Breast epithelium (tissue), 4 donors: ENCODE measurements around the gene SPINK8. TPM values are rescaled to one million over a fixed set of nuclear protein-coding genes. Genes with fewer than 3 reads are reported as not detected.
"Not testable (repeated sequence)": the region's sequence is repeated elsewhere in the genome, so short reads cannot be mapped to it uniquely, and the experiment has no call there.

Experiments used
- DNase-seq, 2 donors: peaks; one replicate each; pipeline ENCODE4 v3.0.0-alpha.2; 2019; ENCODE audit warnings: low spot score in 2 of 2
- H3K27ac ChIP-seq, 2 donors: fragments of 200-600 bp; sonication (generic) in 1 of 2; one replicate each; pipeline ENCODE4 v1.5.1; 2016 to 2019; ENCODE audit warnings: mild to moderate bottlenecking in 1 of 2
- H3K27me3 ChIP-seq, 2 donors: fragments of 200-600 bp; sonication (generic) in 1 of 2; one replicate each; pipeline versions ENCODE4 v1.5.1 to v1.6.0; 2017 to 2019; ENCODE audit warnings: control low read depth in 1 of 2, mild to moderate bottlenecking in 1 of 2
- H3K36me3 ChIP-seq: fragments of 200-600 bp; one replicate; pipeline ENCODE4 v1.5.1; 2019
- H3K4me1 ChIP-seq, 2 donors: fragments of 200-600 bp; sonication (generic); one replicate each; pipeline ENCODE4 v1.5.1; 2016 to 2019; ENCODE audit warnings: control low read depth in 1 of 2
- H3K4me3 ChIP-seq, 3 donors: fragments of 200-600 bp; sonication (generic); 1 replicate in 2 of 3; 2 replicates in 1 of 3; pipeline ENCODE4 v1.5.1; 2016 to 2019; ENCODE audit warnings: mild to moderate bottlenecking in 3 of 3, moderate library complexity in 2 of 3
- H3K9me3 ChIP-seq, 2 donors: fragments of 200-600 bp; sonication (generic) in 1 of 2; one replicate each; pipeline ENCODE4 v1.5.1; 2016 to 2019; ENCODE audit warnings: control low read depth in 1 of 2
- POLR2A ChIP-seq: fragments of 450-650 bp; IDR thresholded peaks from one replicate; pipeline ENCODE4 v1.6.1; 2016; ENCODE audit warnings: antibody characterized with exemption, mild to moderate bottlenecking, moderate library complexity
- POLR2AphosphoS5 ChIP-seq, 3 donors: sonication (generic); formaldehyde crosslinking; IDR thresholded peaks; one replicate each; pipeline ENCODE4 v1.6.1; 2017; ENCODE audit warnings: antibody characterized with exemption in 3 of 3
- intact Hi-C: fragments of 100-400 bp; cut with DNase I; formaldehyde crosslinking; loops from one replicate; pipeline ENCODE4 v1.15.1; 2023; ENCODE audit warnings: low total_unique reads
- total RNA-seq, 3 donors: library from RNA; depleted of rRNA; stranded (reverse); fragments of >200 nt; gene quantifications; one replicate each; pipeline ENCODE4 v1.1.0, GENCODE V29; 2016
- TF ChIP-seq, protein P1 (sequence below), 3 donors: fragments of 450-650 bp; IDR thresholded peaks; one replicate each; pipeline ENCODE4 v1.5.1; 2016 to 2017; ENCODE audit warnings: antibody characterized with exemption in 3 of 3, mild to moderate bottlenecking in 3 of 3, moderate library complexity in 3 of 3

The SPINK8 gene
- total RNA-seq, 3 donors from 2014 or later: not detected

DNA sequence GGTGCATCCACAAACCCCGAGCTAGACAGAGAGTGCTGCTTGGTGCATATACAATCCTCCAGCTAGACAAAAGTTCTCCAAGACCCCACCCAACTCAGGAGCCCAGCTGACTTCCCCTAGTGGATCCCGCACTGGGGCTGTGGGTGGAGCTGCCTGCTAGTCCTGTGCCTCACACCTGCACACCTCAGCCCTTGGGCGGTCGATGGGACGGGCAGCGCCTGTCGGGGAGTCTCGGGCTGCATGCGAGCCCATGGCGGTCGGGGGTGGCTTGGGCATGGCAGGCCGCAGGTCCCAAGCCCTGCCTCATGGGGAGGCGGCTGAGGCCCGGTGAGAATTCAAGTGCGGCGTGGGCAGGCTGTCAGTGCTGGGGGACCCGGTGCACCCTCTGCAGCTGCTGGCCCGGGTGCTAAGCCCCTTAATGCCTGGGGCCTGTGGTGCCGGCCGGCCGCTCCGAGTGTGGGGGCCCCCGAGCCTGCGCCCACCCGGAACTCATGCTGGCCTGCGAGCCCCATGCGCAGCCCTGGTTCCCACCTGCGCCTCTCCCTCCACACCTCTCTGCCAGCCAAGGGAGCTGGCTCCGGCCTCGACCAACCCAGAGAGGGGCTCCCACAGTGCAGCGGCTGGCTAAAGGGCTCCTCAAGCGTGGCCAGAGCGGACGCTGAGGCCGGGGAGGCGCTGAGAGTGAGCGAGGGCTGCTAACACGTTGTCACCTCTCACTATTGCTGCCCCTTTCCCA lies 61.5 kb downstream of the SPINK8 start:
- Histone ChIP-seq H3K27me3 (no peaks in the 10 kb centered on the region), H3K9me3 (no peaks in the 10 kb centered on the region), H3K36me3 (no peaks in the 10 kb centered on the region), H3K4me1 (peaks cover 0 to 6% of the 10 kb centered on the region in 2 donors), H3K4me3 (no peak overlapping the region), H3K27ac (no peak overlapping the region)
- TF ChIP-seq POLR2A: no peak
- TF ChIP-seq, protein P1, sequence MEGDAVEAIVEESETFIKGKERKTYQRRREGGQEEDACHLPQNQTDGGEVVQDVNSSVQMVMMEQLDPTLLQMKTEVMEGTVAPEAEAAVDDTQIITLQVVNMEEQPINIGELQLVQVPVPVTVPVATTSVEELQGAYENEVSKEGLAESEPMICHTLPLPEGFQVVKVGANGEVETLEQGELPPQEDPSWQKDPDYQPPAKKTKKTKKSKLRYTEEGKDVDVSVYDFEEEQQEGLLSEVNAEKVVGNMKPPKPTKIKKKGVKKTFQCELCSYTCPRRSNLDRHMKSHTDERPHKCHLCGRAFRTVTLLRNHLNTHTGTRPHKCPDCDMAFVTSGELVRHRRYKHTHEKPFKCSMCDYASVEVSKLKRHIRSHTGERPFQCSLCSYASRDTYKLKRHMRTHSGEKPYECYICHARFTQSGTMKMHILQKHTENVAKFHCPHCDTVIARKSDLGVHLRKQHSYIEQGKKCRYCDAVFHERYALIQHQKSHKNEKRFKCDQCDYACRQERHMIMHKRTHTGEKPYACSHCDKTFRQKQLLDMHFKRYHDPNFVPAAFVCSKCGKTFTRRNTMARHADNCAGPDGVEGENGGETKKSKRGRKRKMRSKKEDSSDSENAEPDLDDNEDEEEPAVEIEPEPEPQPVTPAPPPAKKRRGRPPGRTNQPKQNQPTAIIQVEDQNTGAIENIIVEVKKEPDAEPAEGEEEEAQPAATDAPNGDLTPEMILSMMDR (IDR thresholded peaks at IDR 0.05): no peak
- no peak for TF ChIP-seq POLR2AphosphoS5 (IDR thresholded peaks at IDR 0.05)
- DNase-seq: no peak
- intact Hi-C loops: loop anchor here (10.0 kb wide), 1 partner anchor 143 kb away; no protein-coding TSS in a partner anchor

DNA sequence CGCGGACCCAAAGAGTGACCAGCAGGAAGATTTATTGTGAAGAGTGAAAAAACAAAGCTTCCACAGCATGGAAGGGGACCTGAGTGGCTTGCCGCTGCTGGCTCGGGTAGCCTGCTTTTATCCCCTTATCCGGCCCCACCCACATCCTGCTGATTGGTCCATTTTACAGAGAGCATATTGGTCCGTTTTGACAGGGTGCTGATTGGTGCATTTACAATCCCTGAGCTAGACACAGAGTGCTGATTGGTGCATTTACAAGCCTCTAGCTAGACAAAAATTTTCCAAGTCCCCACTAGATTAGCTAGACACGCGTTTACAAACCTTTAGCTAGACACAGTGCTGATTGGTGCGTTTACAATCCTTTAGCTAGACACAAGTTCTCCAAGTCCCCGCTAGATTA lies 62.2 kb downstream of the SPINK8 start:
- H3K9me3 ChIP-seq, H3K27ac ChIP-seq, H3K36me3 ChIP-seq, H3K4me1 ChIP-seq, H3K27me3 ChIP-seq, DNase-seq, H3K4me3 ChIP-seq: not testable (repeated sequence)
- intact Hi-C loops: loop anchor here (10.0 kb wide), 1 partner anchor 144 kb away; no protein-coding TSS in a partner anchor

DNA sequence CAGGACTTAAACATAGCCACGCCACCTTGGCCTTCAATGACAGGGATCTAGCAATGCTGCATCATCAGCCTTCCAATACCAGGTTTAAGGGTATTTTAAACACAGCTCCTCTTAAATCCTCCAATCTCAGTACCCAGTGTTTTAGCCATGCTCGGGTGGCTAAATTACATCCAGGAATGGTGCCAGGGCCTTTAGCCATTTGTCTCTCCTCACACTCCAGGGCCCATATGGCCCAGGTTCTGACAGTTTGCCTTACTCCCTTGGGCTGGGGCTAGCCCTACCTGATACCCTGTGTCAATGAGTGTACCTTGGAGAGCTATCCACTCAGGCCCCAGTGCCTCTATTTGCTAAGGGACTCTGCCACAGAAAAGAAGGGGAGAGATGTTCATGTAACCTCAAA lies 63.2 kb downstream of the SPINK8 start:
- TF ChIP-seq POLR2A: no peak
- Histone ChIP-seq H3K27ac (peak overlapping the region in 1 of 2 donors; percentile 21), H3K4me3 (no peak overlapping the region), H3K9me3 (no peaks in the 10 kb centered on the region), H3K4me1 (peaks cover 0 to 6% of the 10 kb centered on the region in 2 donors), H3K36me3 (no peaks in the 10 kb centered on the region), H3K27me3 (no peaks in the 10 kb centered on the region)
- intact Hi-C loops: loop anchor here (10.0 kb wide), 1 partner anchor 144 kb away; no protein-coding TSS in a partner anchor
- no peak for DNase-seq

DNA sequence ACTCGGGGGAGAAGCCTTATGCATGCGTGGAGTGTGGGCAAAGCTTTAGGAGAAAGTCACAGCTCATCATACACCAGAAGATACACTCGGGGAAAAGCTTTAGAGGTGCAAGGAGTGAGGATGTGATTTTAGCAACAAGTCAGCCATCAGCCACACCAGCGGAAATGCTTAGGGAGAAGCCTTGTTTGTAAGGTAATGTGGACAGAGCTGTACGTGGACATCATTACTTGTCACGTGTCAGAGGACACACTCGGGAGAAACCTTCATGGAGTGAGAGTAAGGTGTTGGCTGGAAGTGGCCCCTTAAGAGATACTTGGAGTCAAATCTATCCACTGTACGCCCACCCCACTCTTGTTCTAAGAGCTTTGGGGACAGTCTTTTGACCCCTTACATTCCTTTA lies 63.9 kb downstream of the SPINK8 start:
- no peaks in the 10 kb centered on the region for H3K36me3 ChIP-seq
- DNase-seq: no peak
- H3K27ac ChIP-seq: peak overlapping the region; percentile 86 to 90
- H3K4me3 ChIP-seq: peak overlapping the region in 2 of 3 donors; percentile 24 to 51
- H3K9me3 ChIP-seq: no peaks in the 10 kb centered on the region
- no peaks in the 10 kb centered on the region for H3K27me3 ChIP-seq
- H3K4me1 ChIP-seq: peaks cover 0 to 6% of the 10 kb centered on the region in 2 donors
- intact Hi-C loops: no loop called here
- TF ChIP-seq, protein P1 (IDR thresholded peaks at IDR 0.05): no peak

DNA sequence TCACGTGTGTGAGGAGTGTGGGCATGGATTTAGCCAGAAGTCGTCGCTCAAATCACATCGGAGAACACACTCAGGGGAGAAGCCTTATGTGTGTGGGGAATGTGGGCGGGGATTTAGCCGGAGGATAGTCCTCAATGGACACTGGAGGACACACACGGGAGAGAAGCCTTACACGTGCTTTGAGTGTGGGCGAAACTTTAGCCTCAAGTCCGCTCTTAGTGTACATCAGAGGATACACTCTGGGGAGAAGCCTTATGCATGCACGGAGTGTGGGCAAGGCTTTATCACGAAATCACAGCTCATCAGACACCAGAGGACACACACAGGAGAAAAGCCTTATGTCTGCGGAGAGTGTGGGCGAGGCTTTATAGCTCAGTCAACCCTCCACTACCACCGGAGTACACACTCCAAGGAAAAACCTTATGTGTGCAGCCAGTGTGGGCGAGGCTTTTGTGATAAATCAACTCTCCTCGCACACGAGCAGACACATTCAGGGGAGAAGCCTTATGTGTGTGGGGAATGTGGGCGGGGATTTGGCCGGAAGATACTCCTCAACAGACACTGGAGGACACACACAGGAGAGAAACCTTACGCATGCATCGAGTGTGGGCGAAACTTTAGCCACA lies 64.4 kb downstream of the SPINK8 start:
- no peaks in the 10 kb centered on the region for H3K9me3 ChIP-seq
- H3K27me3 ChIP-seq: no peaks in the 10 kb centered on the region
- no peaks in the 10 kb centered on the region for H3K36me3 ChIP-seq
- H3K4me3 ChIP-seq: peak overlapping the region in 2 of 3 donors; percentile 24 to 51
- peak in 1 of 2 donors; percentile 51 for DNase-seq
- intact Hi-C loops: no loop called here
- peak overlapping the region; percentile 86 to 90 for H3K27ac ChIP-seq
- peaks cover 0 to 6% of the 10 kb centered on the region in 2 donors for H3K4me1 ChIP-seq
- no peak for TF ChIP-seq POLR2AphosphoS5 (IDR thresholded peaks at IDR 0.05)
- TF ChIP-seq, protein P1 (IDR thresholded peaks at IDR 0.05): no peak
- no peak for TF ChIP-seq POLR2A

DNA sequence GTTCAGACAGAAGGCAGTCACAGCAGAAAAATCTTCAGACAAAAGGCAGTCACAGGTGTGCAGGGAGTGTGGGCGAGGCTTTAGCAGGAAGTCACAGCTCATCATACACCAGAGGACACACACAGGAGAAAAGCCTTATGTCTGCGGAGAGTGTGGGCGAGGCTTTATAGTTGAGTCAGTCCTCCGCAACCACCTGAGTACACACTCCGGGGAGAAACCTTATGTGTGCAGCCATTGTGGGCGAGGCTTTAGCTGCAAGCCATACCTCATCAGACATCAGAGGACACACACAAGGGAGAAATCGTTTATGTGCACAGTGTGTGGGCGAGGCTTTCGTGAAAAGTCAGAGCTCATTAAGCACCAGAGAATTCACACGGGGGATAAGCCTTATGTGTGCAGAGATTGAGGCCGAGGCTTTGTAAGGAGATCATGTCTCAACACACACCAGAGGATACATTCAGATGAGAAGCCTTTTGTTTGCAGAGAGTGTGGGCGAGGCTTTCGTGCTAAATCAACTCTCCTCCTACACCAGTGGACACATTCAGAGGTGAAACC lies 65.0 kb downstream of the SPINK8 start:
- no peaks in the 10 kb centered on the region for H3K27me3 ChIP-seq
- peak overlapping the region; percentile 86 to 90 for H3K27ac ChIP-seq
- peak overlapping the region in 2 of 3 donors; percentile 24 to 51 for H3K4me3 ChIP-seq
- intact Hi-C loops: no loop called here
- H3K9me3 ChIP-seq: no peaks in the 10 kb centered on the region
- peak; percentile 63 for DNase-seq
- no peaks in the 10 kb centered on the region for H3K36me3 ChIP-seq
- H3K4me1 ChIP-seq: peaks cover 0 to 6% of the 10 kb centered on the region in 2 donors
- TF ChIP-seq POLR2AphosphoS5 (IDR thresholded peaks at IDR 0.05) (no peak), POLR2A (no peak)
- TF ChIP-seq, protein P1 (IDR thresholded peaks at IDR 0.05): no peak
